NK-92 (cell line): ENCODE results near the gene CD274.
"Not testable (repeated sequence)": the region's sequence is repeated elsewhere in the genome, so short reads cannot be mapped to it uniquely, and the experiment has no call there.

ENCODE experiments used
- DNase-seq: peaks from one replicate; lab custom pipeline; 2025; ENCODE audit not compliant: unreplicated experiment; lab: John Stamatoyannopoulos, UW

Gene CD274

DNA sequence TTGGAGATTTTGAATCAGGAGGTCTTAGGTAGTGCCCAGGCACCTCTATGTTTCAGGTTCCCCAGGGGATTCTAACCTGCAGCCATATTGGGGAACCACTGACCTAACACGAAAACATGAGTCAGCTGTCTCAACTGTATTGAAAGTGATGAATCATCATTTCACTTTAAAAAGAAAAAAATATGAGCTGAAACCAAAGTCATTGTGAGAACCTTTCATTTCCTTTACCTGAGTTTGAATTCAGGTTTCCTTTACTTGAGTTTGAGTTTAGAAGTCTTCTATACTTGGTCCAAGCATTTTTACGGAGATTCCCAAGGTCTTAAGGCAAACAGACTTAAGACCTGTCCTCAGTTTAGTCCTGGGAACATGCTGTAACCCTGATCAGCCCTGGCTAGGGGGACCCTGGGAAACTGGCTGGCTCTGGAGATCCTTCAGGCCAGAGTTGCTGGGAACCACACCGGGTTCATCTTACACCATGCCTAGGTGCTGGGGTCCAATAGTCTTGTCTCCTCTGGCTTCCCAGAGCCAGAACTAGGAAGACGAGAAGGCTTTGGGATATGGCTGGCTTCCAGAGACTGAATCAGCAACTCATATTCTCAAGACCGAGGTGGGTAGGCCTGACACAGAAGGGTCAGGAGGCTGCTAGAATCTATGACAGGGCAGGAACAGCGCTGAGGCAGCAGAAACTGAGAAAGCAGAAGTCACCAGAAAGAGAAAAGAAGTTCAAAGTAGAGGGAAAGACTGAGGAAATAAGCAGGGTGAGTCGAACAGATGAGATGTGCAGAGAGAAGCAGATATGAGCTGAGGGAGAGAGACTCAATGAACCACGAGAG, 43.6 kb downstream of the CD274 start:
- DNase-seq = no peak

DNA sequence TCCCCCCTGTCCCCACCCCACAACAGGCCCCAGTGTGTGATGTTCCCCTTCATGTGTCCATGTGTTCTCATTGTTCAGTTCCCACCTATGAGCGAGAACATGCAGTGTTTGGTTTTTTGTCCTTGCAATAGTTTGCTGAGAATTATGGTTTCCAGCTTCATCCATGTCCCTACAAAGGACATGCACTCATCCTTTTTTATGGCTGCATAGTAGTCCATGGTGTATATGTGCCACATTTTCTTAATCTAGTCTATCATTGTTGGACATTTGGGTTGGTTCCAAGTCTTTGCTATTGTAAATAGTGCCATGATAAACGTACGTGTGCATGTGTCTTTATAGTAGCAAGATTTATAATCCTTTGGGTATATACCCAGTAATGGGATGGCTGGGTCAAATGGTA, 44.4 kb downstream of the CD274 start:
- DNase-seq = not testable (repeated sequence)

DNA sequence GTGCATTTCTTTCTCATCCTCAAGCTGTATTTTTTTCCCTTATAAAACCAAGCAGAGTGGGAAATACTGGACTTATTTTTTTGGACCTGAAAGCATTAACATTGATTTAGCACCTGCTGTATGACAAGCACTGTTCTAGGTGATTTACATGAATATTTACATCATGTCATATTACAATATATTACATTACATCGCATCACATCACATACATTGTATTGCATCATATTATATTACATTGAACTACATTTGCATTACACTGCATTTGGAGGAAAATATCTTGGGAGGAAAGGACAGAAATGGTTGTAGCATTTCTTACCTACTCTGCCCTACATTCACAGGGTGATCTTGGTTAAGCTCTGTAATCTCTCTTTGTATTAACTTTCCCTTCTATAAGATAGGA, 48.8 kb downstream of the CD274 start:
- DNase-seq = no peak

DNA sequence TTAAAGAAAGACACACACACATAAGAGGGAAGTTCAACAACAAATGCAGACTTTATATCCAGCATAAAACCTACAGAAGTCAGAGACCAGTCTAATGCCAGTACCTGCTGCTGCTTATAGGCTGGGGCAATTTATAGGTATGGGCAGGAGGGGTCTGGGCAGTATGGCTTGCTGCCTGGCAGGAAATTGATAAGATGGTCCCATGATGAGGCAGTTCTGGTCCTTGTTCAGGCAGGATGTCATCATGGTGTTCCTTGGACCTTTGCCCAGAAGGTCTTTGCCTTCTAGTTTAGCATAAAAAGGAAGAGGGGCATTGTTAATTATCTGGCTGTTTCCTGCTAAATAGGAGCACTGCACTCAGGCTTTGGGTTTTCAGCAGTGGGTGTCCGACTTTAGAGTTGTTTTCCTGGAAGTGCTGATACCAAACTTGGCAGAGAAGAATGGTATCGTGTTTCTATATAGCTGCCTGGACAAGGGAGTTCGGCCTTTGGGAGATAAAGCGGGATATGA, 49.6 kb downstream of the CD274 start:
- no peak for DNase-seq

DNA sequence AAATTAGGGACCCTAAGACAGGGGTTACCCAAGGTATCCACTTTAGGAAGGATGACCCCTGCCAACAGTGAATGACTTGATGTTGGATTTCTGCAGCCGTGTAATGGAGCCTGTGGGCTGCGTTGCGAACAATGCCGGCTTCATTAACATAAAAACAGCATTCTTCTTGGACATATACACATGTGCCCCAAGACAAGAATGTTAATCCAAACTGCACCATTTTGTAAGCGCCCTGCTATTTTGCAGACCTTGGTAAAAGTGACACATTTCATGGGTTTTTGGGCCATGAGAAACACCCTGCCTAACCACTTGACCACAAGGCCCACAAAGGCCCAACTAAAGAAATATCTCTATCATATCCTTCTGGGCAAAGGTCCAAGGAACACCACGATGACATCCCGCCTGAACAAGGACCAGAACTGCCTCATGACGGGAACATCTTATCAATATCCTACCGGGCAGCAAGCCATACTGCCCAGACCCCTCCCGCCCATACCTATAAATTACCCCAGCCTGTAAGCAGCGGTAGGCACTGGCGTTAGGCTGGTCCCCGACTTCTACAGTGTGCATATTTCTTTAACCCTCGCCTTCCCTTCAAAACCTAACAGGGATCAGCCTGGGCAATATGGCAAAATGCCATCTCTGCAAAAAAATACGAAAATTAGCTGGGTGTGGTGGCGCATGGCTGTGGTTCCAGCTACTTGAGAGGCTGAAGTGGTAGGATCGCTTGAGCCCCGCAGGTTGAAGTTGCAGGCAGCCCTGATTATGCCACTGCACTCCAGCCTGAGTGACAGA, 50.3 kb downstream of the CD274 start:
- no peak for DNase-seq

DNA sequence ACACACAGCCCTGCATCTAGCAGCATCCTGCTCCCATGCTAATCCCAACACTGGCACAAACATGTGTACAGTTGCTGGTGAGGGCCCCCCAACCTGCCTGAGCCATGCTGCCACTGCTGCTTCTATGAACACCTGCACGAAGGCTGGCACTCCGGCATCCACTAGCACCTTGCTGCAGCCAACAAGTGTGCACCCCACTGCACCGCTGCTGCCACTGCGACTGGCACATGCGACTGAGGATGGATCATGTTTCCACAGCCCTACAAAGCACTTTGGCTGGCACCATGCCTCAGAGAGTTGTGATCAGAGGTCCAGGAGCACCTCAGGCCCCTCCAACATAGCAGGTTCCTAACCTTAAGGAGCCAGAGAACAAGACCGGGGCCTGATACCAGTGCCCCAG, 52.2 kb downstream of the CD274 start:
- DNase-seq = no peak

DNA sequence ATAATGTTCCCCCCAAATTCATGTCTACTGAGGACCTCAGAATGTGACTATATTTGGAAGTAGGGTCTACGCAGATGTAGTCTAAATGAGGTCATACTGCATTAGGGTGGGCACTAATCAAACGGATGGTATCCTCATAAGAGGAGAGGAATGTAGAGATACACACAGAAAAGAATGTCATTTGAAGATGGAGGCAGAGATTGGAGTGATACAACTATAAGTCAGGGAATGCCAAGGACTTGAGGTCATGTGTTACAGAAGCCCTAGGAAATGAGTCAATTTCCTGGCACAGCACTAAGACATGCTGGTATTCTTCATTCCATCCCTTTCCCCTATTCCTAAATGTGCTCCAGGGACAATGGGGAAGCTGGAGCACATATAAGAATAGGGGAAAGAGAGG, 59.2 kb downstream of the CD274 start:
- no peak for DNase-seq

DNA sequence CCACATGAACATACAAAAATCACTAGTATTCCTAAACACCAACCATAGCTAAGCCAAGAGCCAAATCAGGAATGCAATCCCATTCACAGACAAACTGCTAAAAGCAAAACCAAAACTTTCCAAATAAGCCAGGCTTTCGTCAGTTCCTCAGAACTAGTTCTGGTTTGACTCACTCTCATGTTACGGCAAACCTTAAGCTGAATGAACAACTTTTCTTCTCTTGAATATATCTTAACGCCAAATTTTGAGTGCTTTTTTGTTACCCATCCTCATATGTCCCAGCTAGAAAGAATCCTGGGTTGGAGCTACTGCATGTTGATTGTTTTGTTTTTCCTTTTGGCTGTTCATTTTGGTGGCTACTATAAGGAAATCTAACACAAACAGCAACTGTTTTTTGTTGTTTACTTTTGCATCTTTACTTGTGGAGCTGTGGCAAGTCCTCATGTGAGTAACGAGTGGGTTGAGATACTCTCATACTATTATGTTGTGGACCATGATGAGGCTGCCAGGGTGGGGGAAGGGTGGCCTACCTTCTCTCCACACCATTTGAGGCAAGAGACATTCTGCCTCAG, 60.1 kb downstream of the CD274 start, which contains the start of gene PDCD1LG2:
TSS of gene PDCD1LG2 (plus strand) at position 172 of the 572 bp plus-strand sequence. CDS start 12,016 bp downstream, outside the sequence.
- no peak for DNase-seq

DNA sequence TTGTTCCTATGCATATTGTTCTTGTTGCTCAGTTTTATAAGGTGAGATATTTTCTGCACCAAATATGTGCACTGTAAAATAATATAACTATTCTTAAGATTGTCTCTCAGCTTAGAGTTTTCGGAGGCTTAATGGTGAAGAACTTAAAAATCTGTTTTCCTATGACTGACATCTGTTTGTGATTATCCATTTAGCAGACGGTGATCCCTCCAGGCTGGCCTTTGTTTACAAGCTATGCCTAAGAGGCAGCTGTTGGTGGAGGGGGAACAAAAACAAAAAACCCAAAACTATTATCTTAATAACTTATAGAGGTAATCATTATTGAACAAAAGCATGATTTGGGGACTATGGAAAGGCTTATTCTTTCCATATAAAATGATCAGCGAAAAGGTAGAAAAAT, 60.6 kb downstream of the CD274 start:
- DNase-seq = no peak

DNA sequence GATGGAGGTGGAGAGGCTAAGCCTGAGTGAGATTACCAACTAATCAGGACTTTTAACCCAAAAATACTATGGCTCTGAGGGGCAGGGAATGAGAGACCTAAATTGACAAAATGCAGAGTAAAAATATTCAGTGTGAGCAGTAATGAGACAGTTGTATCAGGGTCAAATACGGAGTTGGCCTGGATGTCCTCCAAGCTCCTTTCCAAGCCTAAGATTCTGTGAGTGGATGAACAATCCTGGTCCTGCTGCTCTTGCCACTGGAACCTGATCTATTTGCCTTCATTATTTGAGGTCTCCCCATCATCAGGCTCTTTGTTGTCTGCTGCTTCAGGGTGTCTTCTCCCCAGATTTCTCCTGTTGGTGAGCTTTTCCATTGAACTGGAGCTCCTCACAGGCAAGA, 61.1 kb downstream of the CD274 start:
- DNase-seq = no peak

DNA sequence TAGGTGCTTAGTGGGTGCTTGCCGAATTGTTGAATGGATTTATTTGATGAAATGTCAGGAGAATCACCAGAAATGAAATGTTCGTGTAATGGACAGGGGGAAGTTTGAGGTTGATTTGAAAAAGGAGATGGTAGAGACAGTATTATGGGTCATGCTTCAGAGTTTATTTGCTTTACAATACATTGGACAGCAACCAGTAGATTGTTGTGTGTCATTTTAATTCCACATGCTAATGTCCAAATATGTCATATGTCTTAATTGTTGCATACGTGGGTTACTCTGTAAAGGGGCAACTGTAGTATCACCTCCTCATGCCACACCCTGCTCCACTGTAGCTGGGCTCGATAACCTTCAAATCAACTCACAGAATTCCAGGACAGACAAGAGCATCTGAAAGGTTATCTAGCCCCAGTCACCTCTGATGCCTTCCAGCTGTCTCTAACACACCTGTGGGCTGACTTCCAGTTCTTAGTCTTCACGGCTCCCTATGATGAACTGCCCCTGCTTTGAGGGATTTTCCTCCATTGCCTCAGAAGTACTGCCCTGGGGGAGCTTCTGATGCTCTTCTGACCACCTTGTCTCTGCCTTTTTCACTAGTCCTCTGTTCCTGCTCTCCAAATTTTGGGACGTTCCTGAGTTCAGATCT, 61.7 kb downstream of the CD274 start:
- no peak for DNase-seq

DNA sequence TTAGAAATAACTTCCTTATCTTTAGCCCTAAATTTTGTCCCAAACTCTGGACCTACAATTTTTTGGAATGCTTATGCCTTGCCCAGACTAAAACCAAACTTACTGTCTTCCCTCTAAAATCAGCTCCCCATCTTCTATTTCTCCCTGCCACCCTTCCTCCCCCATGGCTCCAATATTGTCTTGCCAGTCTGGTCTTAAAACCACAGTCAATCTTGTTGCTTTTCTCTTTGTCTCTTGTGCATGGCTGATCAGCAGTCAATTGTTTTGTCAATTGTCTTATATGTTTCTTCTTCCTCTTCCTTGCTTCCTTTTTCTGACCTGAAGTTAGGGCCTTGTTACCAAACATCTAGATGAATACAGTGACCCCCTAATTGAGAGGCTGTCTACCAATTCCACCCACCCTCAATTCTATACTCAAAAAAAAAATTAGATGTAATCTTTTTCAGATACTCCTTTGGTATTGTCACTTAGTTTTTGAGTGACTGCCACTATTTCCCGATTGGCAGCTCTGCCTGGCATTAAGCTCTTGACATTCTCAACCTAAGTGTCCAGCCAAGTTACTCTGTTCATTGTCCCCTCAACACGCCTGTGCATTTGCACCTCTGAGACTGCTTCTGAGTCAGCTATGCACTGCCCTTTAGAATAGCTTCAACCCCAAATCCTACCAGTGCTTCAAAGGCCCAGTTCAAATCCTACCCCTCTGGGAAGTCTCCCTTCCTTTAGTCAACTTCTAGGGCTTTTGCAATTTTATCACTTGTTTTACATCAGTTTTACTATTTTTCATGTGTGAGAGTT, 62.5 kb downstream of the CD274 start:
- no peak for DNase-seq

DNA sequence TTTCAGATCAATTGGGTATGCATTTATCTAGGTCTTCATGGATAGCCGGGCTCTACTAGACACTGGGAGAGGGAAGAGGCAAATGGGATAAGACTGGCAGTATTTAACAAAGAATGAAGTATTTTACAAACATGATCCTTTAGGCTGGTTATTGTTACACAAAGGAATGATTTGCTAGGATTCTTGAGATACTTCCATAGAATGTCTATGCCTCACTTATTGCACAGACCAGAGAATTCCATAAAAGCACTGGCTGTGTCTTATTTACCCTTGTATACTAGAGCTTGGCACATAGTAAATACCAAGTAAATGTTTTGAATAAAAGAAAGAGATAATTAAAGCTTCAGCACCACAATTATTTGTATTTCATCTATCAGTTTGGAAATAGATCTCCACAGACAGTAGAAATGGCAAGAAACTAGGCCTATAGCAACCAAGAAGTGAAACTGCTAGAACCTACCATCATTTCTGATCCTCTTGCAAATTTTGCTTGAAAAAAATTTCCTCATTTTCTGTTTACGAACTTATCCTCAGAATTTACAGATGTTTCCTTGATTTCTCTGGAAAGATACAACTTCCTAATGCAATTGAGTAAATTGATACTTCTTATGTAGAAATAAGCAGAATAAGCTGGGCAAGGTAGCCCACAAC, 63.7 kb downstream of the CD274 start:
- DNase-seq = no peak

DNA sequence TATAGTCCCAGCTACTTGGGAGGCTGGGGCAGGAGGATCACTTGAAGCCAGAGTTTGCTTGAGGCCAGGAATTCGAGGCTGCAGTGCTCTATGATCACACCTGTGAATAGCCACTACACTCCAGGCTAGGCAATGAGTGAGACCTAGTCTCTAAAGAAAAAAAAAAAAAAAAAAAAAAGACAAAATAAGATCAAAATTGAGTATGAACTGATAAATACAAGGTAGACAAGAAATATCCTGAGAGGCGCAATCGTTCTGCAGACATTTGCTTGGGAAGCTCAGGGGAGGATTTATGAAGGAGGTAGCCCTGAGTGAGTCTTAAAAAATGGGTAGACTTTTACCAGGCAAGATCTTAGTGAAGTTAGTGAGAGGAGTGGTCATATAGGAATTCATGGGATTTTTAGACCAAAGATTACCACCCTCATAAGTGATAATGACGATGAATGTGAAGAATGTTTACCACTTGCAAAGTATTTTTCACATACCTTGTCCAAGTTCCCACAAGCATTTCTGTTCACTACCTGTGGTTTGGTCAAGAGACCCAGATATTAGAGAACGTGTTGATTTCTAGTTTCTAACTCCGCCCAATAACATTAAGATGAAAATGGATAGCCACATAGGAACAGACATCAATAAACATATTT, 64.4 kb downstream of the CD274 start:
- DNase-seq = no peak

DNA sequence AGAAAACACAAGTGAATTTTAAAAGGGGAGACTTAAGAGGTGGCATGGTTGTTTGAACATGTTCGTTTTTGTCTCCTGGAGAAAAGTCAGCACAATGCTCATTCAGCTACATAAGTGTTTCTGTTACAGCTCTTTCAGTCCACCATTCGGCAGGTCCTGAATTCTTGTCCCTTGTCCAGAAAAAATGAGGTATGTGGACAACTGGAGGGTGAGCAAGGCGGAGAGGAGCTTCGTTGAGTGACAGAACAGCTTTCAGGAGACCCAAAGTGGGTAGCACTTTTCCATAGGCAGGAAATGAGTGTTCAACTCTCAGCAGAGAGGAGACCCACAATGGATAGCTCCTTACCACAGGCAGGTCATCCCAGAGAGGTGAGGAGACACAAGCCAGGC, 64.9 kb downstream of the CD274 start:
- DNase-seq = no peak

DNA sequence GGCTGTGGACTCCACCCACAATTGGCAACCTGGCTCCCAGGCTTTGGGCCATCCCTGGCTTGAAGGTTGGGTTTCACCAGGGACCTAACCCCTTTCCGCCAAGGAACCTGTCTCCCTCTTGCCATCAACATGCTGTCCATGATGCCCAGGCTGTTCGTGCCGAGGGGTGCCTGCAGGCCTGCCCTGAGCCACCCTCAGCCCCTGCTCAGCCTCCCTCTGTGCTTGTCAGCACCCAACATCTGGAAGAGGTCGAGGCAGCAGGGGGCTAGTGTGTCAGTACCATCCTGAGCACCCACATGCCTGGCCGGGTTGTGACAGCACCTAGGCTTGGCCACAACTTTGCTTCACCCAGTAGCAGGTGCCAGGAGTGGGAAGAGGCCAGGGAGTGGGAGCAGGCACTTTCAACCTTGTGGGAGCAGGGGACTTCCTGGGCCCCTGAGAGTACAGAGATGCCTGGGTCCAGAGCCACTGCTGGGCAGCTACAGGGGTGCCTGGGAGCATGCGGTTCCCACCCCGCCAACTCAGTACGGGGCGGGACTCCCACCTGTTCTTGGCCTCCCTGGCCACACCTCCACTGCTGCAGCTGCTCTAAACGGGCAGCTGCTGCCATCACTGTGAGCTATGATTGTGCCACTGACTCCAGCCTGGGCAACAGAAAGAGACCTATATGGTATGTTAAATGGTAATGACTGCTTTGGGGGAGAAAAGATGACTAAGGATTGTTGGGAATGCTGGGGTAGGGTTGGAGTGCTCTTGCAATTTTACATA, 66.3 kb downstream of the CD274 start:
- DNase-seq = no peak

DNA sequence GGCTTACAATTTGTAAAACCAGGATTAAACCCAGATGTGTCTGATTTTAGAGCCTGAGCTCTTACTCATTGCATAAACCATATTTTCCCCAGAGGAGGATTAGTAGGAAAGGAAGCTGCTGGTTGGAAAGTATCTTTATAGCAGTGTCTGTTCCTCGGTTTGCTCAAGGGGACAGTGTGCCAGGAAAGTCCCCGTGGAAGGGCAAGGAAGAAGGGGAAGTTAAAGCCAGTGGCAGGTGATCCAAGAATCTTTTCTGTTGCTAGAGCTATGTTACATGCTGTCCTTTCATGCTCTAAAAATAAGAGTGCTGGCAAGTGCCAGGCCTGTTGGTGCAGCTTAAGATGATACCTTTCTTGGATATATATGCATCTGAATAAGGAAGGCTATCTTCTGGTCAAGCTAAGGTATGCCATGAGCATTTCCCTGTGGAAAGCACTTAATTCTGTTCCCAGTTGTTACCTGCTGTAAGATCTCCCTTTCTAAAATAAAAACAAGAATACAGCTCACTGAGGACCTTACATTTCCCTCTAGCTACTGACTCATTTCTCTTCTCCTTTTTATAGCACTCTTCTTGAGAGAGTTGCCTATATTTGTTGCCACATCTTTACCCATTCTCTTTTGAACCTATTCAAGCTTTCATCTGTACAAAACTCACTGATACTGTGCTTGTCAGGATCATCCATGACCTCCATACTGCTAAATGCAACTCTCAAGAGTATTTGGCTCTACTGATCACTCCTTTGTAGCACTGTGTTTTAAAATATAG, 68.0 kb downstream of the CD274 start:
- no peak for DNase-seq

DNA sequence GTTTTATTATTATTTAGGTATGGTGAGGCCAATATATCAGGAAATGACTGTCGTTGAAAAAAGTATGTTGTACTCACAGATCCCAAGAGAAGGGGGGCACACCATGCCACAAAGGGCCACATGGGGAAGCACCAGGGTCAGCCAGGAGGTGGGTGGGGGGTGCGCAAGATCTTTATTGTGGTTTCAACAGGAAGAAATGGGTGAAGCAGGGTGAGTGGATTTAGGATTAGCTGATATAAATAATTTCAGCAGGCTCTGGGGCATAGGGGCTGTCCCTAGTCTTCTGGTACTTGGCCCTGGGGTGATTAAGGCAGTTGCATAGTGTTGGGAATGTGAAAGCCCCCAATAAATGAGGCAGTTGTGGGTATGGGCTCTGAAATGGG, 68.6 kb downstream of the CD274 start:
- no peak for DNase-seq
